ENCODE measurements around the gene IFRD2. TPM values are rescaled to one million over a fixed set of nuclear protein-coding genes. Genes with fewer than 3 reads are reported as not detected.
A peak's percentile ranks its signal among the peaks of the same experiment; 100 is the strongest.

The IFRD2 gene
- total and polyA plus RNA-seq, 2 of the 13 experiments (the other 11 are each of a cell fraction or from before 2014, with no cell fraction given): 32.8 to 96.1 TPM

GRCh38 chr3:50336452-50337174 lies 44.4 kb upstream of the IFRD2 start (continued):
- TF ChIP-seq TEAD3 (CRISPR knock-in tag; optimal IDR thresholded peaks at IDR 0.05; ENCODE audit: borderline replicate concordance) (peak; percentile 27), ZSCAN20 (CRISPR knock-in tag; IDR thresholded peaks at IDR 0.05; ENCODE audit: borderline replicate concordance) (peak; percentile 81; the same call in 1 of the 2 replicates), RFX5 (IDR thresholded peaks at IDR 0.05; ENCODE audit: low read depth, low read length) (no peak), PRDM10 (CRISPR knock-in tag; IDR thresholded peaks at IDR 0.05; ENCODE audit: low read depth) (no peak), STAT6 (CRISPR knock-in tag; IDR thresholded peaks at IDR 0.05; ENCODE audit: borderline replicate concordance) (no peak), JUN (CRISPR knock-in tag; IDR thresholded peaks at IDR 0.05) (no peak), ZNF572 (CRISPR knock-in tag; IDR thresholded peaks at IDR 0.05) (0 out of 2 replicates have a peak, but pooled peaks have one; percentile 70), NCOR1 (IDR thresholded peaks at IDR 0.05; ENCODE audit: borderline replicate concordance, low read length) (no peak), ZNF878 (CRISPR knock-in tag; IDR thresholded peaks at IDR 0.05) (peak; percentile 87; the same call in 1 of the 2 replicates), TSC22D2 (CRISPR knock-in tag; IDR thresholded peaks at IDR 0.05; ENCODE audit: borderline replicate concordance) (no peak), CREB3 (CRISPR knock-in tag; IDR thresholded peaks at IDR 0.05) (0 out of 2 replicates have a peak, but pooled peaks have one; percentile 15), CREBL2 (CRISPR knock-in tag; IDR thresholded peaks at IDR 0.05; ENCODE audit: borderline replicate concordance) (no peak), MTF1 (CRISPR knock-in tag; IDR thresholded peaks at IDR 0.05) (0 out of 2 replicates have a peak, but pooled peaks have one; percentile 17), ZNF556 (CRISPR knock-in tag; IDR thresholded peaks at IDR 0.05; ENCODE audit: borderline replicate concordance) (0 out of 2 replicates have a peak, but pooled peaks have one; percentile 44), NFE2L1 (CRISPR knock-in tag; IDR thresholded peaks at IDR 0.05; ENCODE audit: borderline replicate concordance) (0 out of 2 replicates have a peak, but pooled peaks have one; percentile 36), ZSCAN5A (CRISPR knock-in tag; IDR thresholded peaks at IDR 0.05; ENCODE audit: borderline replicate concordance) (no peak), ZNF468 (CRISPR knock-in tag; IDR thresholded peaks at IDR 0.05) (peak; percentile 95; the same call in 1 of the 2 replicates), REXO4 (CRISPR knock-in tag; IDR thresholded peaks at IDR 0.05; ENCODE audit: borderline replicate concordance) (0 out of 2 replicates have a peak, but pooled peaks have one; percentile 50), ZSCAN12 (CRISPR knock-in tag; IDR thresholded peaks at IDR 0.05) (peak; percentile 66; the same call in 1 of the 2 replicates)

All from HepG2 (cell line).